ENCODE results near the gene ARID3B.
A peak's percentile ranks its signal among the peaks of the same experiment; 100 is the strongest.

The ARID3B gene

DNA sequence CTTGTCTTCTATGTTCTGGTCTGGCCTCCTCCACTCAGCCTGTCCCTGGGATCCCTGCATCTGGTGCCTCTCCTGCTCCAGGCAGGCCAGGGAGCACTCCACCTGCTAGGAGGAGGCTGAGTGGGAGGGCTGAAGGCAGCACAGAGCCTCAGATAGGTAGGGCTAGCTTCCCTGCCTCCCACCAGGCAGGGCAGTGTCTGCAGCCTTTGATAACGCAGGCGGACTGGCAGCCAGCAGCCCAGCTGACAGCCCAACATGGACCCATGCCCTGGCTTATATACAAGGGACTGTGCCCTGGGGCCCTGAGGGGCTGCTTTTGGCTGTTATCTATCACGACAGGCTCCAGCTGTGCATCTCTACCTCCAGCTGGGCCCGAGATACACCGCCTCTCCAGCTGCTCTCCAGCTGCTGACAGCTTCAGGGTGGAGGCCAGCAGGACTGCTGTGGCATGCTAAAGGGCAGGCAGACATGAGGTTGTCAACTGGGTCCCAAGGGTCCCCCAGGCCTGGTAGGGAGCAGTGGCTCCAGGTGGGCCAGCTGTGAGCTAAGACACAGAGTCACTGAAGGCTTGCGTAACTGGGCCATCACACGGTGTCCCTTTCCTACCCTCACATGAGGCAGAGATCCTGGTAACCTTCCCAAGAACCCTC lies 69.4 kb downstream of the ARID3B start:
- H3K4me1 ChIP-seq (ENCODE audit: control insufficient read depth, insufficient read depth, low read length), result no peaks in the 10 kb centered on the region
- H3K36me3 ChIP-seq (ENCODE audit: control insufficient read depth, insufficient read depth, low read length), result no peaks in the 10 kb centered on the region
- H3K4me3 ChIP-seq (ENCODE audit: low read depth, low read length), result no peak overlapping the region
- no peaks in the 10 kb centered on the region for H3K9me3 ChIP-seq (ENCODE audit: control insufficient read depth, insufficient read depth, low read length)
- no peak overlapping the region for H3K9ac ChIP-seq (ENCODE audit: low read depth, low read length)
- peaks cover 11% of the 10 kb centered on the region for H3K27me3 ChIP-seq (ENCODE audit: control insufficient read depth, insufficient read depth, low read length)

DNA sequence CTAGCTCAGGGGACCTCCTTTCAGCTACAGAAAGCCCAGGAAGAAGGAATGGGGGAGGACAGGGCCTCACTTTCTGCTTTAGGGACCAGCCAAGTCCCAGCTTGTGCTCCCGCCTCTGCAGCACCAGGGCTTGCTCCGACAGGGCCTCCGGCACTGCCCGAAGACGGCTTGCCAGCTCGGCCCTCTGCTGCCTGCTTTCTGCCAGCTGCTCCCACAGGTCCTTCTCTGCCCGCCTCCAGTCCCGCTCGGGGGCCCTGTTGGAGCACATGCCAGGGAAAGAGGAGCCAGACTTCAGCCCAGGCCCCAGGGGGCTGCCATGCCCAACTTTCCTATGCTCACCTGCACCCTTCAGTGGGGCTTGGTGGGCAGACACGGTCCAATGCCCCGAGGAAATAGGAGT lies 70.3 kb downstream of the ARID3B start:
- no peaks in the 10 kb centered on the region for H3K36me3 ChIP-seq (ENCODE audit: control insufficient read depth, insufficient read depth, low read length)
- H3K9ac ChIP-seq (ENCODE audit: low read depth, low read length), result no peak overlapping the region
- H3K9me3 ChIP-seq (ENCODE audit: control insufficient read depth, insufficient read depth, low read length), result no peaks in the 10 kb centered on the region
- no peak overlapping the region for H3K4me3 ChIP-seq (ENCODE audit: low read depth, low read length)
- H3K27me3 ChIP-seq (ENCODE audit: control insufficient read depth, insufficient read depth, low read length), result peaks cover 11% of the 10 kb centered on the region
- H3K4me1 ChIP-seq (ENCODE audit: control insufficient read depth, insufficient read depth, low read length), result no peaks in the 10 kb centered on the region

- no peak overlapping the region for H3K9ac ChIP-seq (ENCODE audit: low read depth, low read length)
- peaks cover 2% of the 10 kb centered on the region for H3K4me1 ChIP-seq (ENCODE audit: control insufficient read depth, insufficient read depth, low read length)
- H3K4me3 ChIP-seq (ENCODE audit: low read depth, low read length), result no peak overlapping the region
- H3K9me3 ChIP-seq (ENCODE audit: control insufficient read depth, insufficient read depth, low read length), result no peaks in the 10 kb centered on the region
- H3K36me3 ChIP-seq (ENCODE audit: control insufficient read depth, insufficient read depth, low read length), result no peaks in the 10 kb centered on the region
- H3K27me3 ChIP-seq (ENCODE audit: control insufficient read depth, insufficient read depth, low read length), result peaks cover 11% of the 10 kb centered on the region
Measured at GRCh38 chr15:74611834-74612233, 70.8 kb downstream of the ARID3B start.

DNA sequence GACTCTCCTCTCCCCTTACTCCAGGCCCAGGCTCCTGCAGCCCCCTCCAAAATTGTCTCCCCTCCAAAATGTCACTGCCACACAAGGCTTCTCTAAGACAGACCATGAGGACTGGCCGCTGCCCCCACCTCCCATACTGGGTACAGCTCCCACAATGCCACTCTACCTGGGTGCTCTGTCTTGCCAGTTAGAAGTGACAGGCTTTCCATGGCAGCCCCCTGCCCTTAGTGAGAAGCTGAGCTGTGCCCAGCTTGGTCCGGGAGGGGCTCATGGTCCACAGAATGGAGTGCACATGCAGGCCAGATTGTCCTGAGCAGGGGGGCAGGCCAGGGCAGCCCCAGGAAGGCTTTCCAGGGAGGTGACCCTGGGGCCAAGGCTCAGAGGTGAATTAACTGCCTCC lies 71.7 kb downstream of the ARID3B start:
- H3K4me3 ChIP-seq (ENCODE audit: low read depth, low read length), result no peak overlapping the region
- no peaks in the 10 kb centered on the region for H3K36me3 ChIP-seq (ENCODE audit: control insufficient read depth, insufficient read depth, low read length)
- no peak overlapping the region for H3K9ac ChIP-seq (ENCODE audit: low read depth, low read length)
- peaks cover 4% of the 10 kb centered on the region for H3K4me1 ChIP-seq (ENCODE audit: control insufficient read depth, insufficient read depth, low read length)
- H3K27me3 ChIP-seq (ENCODE audit: control insufficient read depth, insufficient read depth, low read length), result peaks cover 11% of the 10 kb centered on the region
- no peaks in the 10 kb centered on the region for H3K9me3 ChIP-seq (ENCODE audit: control insufficient read depth, insufficient read depth, low read length)

DNA sequence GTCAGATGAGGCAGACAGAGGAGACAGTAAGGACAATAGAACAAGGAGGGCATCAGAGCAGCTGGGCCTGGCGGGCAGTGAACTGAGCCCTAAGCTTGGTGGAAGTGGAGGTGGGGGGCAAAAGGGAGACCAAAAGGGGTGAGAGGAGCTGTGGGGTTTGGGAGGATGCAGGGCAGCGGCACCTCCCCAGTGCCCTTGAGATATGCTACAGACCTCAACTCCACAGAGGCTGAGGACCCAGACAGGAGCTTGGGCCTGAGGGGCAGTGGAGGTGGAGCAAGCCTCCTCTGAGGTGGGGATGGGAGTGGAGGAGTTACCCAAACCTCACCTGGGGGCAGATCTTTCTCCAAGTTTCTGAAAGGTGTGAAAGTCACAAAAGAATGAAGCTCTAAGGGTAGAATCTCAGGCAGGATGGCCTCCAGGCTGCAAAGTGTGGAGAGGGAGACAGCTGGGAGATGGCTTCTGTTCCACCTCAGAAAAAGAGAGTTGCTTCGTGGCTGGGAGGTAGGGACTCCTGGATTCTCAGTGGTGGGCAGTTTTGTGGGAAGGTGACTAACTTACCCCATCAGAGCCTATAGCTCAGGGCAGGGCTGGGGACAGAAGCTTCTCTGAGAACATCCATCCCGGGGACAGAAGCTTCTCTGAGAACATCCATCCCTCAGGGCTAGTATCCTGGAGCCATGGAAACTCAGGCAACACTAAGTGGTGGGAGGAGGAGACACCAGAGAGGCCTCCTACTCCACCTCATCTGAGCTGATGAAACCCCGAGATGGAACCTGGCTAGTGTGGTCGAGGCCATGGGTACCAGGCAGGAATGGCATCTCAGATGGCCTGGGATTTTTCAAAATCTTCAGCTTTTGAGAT lies 72.3 kb downstream of the ARID3B start:
- H3K4me1 ChIP-seq (ENCODE audit: control insufficient read depth, insufficient read depth, low read length), result peaks cover 4% of the 10 kb centered on the region
- H3K27me3 ChIP-seq (ENCODE audit: control insufficient read depth, insufficient read depth, low read length), result peaks cover 11% of the 10 kb centered on the region
- no peak overlapping the region for H3K9ac ChIP-seq (ENCODE audit: low read depth, low read length)
- no peaks in the 10 kb centered on the region for H3K9me3 ChIP-seq (ENCODE audit: control insufficient read depth, insufficient read depth, low read length)
- no peaks in the 10 kb centered on the region for H3K36me3 ChIP-seq (ENCODE audit: control insufficient read depth, insufficient read depth, low read length)
- H3K4me3 ChIP-seq (ENCODE audit: low read depth, low read length), result peak overlapping the region; percentile 70

- Histone ChIP-seq H3K36me3 (ENCODE audit: control insufficient read depth, insufficient read depth, low read length) (peaks cover 2% of the 10 kb centered on the region), H3K9ac (ENCODE audit: low read depth, low read length) (peak overlapping the region; percentile 47), H3K9me3 (ENCODE audit: control insufficient read depth, insufficient read depth, low read length) (no peaks in the 10 kb centered on the region), H3K4me1 (ENCODE audit: control insufficient read depth, insufficient read depth, low read length) (peaks cover 4% of the 10 kb centered on the region), H3K27me3 (ENCODE audit: control insufficient read depth, insufficient read depth, low read length) (peaks cover 11% of the 10 kb centered on the region), H3K4me3 (ENCODE audit: low read depth, low read length) (peak overlapping the region; percentile 70)
Measured at GRCh38 chr15:74613953-74614743, 73.1 kb downstream of the ARID3B start.

DNA sequence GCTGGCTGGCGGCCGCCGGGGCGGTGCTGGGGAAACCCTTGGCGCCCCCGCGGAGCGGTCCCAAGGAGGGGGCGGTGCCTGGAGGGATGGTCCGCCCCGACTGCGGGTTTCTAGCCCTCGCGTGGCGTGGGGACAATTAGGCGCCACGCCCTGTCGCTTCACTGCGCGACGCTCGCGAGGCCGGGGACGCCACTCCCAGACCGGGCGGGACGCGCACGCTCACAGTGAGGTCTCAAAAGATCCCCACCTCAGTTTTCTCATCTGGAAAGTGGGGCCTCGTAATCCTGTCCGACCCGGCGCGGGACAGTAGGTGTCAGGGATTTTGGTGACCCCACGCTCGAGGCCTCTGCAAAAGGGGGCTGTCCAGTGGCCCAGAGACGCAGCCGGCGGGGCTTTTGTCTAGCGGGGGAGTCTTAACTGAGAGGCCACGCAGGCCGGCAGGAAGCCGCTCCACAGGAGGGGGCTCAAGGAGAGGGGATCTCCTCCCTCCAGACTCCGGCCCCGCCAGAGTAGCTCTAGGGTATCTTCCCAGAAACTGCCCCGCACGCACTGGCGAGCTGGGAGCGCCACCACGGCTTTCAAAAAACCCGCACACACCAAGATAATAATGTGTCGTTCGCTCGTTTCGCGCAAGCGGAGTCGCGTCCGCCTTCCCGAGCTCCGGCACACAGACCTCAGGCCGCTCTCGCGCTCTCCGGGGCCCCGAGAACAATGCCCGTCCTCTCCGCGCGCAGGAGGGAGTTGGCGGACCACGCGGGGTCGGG lies 73.9 kb downstream of the ARID3B start:
- peaks cover 4% of the 10 kb centered on the region for H3K4me1 ChIP-seq (ENCODE audit: control insufficient read depth, insufficient read depth, low read length)
- no peaks in the 10 kb centered on the region for H3K9me3 ChIP-seq (ENCODE audit: control insufficient read depth, insufficient read depth, low read length)
- peak overlapping the region; percentile 70 for H3K4me3 ChIP-seq (ENCODE audit: low read depth, low read length)
- H3K36me3 ChIP-seq (ENCODE audit: control insufficient read depth, insufficient read depth, low read length), result peaks cover 8% of the 10 kb centered on the region
- H3K27me3 ChIP-seq (ENCODE audit: control insufficient read depth, insufficient read depth, low read length), result peaks cover 11% of the 10 kb centered on the region
- H3K9ac ChIP-seq (ENCODE audit: low read depth, low read length), result peak overlapping the region; percentile 76

GRCh38 chr15:74615508-74616365 lies 74.7 kb downstream of the ARID3B start, which contains the start of gene CLK3:
TSS of gene CLK3 (plus strand) at chr15:74615836. CDS start at chr15:74619197, 3,361 bp downstream.
- peaks cover 4% of the 10 kb centered on the region for H3K4me1 ChIP-seq (ENCODE audit: control insufficient read depth, insufficient read depth, low read length)
- peaks cover 11% of the 10 kb centered on the region for H3K27me3 ChIP-seq (ENCODE audit: control insufficient read depth, insufficient read depth, low read length)
- peaks cover 16% of the 10 kb centered on the region for H3K36me3 ChIP-seq (ENCODE audit: control insufficient read depth, insufficient read depth, low read length)
- H3K4me3 ChIP-seq (ENCODE audit: low read depth, low read length), result peak within 1 kb of the TSS; percentile 91
- H3K9ac ChIP-seq (ENCODE audit: low read depth, low read length), result peak within 1 kb of the TSS; percentile 94
- H3K9me3 ChIP-seq (ENCODE audit: control insufficient read depth, insufficient read depth, low read length), result no peaks in the 10 kb centered on the region

GRCh38 chr15:74616366-74616939 lies 75.4 kb downstream of the ARID3B start:
- Histone ChIP-seq H3K27me3 (ENCODE audit: control insufficient read depth, insufficient read depth, low read length) (peaks cover 11% of the 10 kb centered on the region), H3K4me1 (ENCODE audit: control insufficient read depth, insufficient read depth, low read length) (peaks cover 4% of the 10 kb centered on the region), H3K9ac (ENCODE audit: low read depth, low read length) (peak overlapping the region; percentile 94), H3K9me3 (ENCODE audit: control insufficient read depth, insufficient read depth, low read length) (no peaks in the 10 kb centered on the region), H3K36me3 (ENCODE audit: control insufficient read depth, insufficient read depth, low read length) (peaks cover 21% of the 10 kb centered on the region), H3K4me3 (ENCODE audit: low read depth, low read length) (peak overlapping the region; percentile 91)

- H3K9ac ChIP-seq (ENCODE audit: low read depth, low read length), result no peak overlapping the region
Measured at GRCh38 chr15:74616996-74617395, 76.0 kb downstream of the ARID3B start.

More at GRCh38 chr15:74616996-74617395, 76.0 kb downstream of the ARID3B start:
- peak overlapping the region; percentile 91 for H3K4me3 ChIP-seq (ENCODE audit: low read depth, low read length)
- H3K9me3 ChIP-seq (ENCODE audit: control insufficient read depth, insufficient read depth, low read length), result no peaks in the 10 kb centered on the region
- H3K4me1 ChIP-seq (ENCODE audit: control insufficient read depth, insufficient read depth, low read length), result peaks cover 4% of the 10 kb centered on the region
- H3K36me3 ChIP-seq (ENCODE audit: control insufficient read depth, insufficient read depth, low read length), result peaks cover 24% of the 10 kb centered on the region
- peaks cover 11% of the 10 kb centered on the region for H3K27me3 ChIP-seq (ENCODE audit: control insufficient read depth, insufficient read depth, low read length)

All from iPS-15b (cell line).